ENCODE results near the gene UBE2Q1.
A peak's percentile ranks its signal among the peaks of the same experiment; 100 is the strongest.

Gene UBE2Q1

GRCh38 chr1:154575951-154576566, 17.6 kb upstream of the UBE2Q1 start:
- peak; percentile 13 for DNase-seq

GRCh38 chr1:154575147-154575927, 16.9 kb upstream of the UBE2Q1 start:
- DNase-seq, result no peak

- DNase-seq, result peak; percentile 84
Observed at GRCh38 chr1:154574716-154575115, 16.3 kb upstream of the UBE2Q1 start.

GRCh38 chr1:154573168-154573510, 14.7 kb upstream of the UBE2Q1 start:
- no peak for DNase-seq

- no peak for DNase-seq
Observed at GRCh38 chr1:154572468-154573167, 14.2 kb upstream of the UBE2Q1 start.

- DNase-seq, result no peak
Observed at GRCh38 chr1:154571964-154572288, 13.5 kb upstream of the UBE2Q1 start.

GRCh38 chr1:154571244-154571963, 12.9 kb upstream of the UBE2Q1 start:
- no peak for DNase-seq

GRCh38 chr1:154568157-154568815, 9.8 kb upstream of the UBE2Q1 start:
- no peak for DNase-seq

GRCh38 chr1:154567386-154568156, 9.1 kb upstream of the UBE2Q1 start, which contains the start of gene CHRNB2:
Gene CHRNB2 (plus strand): TSS chr1:154567778. CDS start chr1:154568045, 267 bp downstream.
- peak; percentile 92 for DNase-seq

GRCh38 chr1:154565876-154566275, 7.4 kb upstream of the UBE2Q1 start:
- DNase-seq, result no peak

- peak; percentile 99 for DNase-seq
Observed at GRCh38 chr1:154559466-154560044, 1.1 kb upstream of the UBE2Q1 start.

GRCh38 chr1:154558720-154559465, 431 bp upstream of the UBE2Q1 start:
- peak; percentile 99 for DNase-seq

- no peak for DNase-seq
Observed at GRCh38 chr1:154557248-154557938, 1.1 kb downstream of the UBE2Q1 start.

GRCh38 chr1:154556422-154556821, 2.0 kb downstream of the UBE2Q1 start:
- DNase-seq, result no peak

GRCh38 chr1:154553056-154554030, 5.1 kb downstream of the UBE2Q1 start:
- DNase-seq, result no peak

- no peak for DNase-seq
Observed at GRCh38 chr1:154552036-154552435, 6.4 kb downstream of the UBE2Q1 start.

- DNase-seq, result no peak
Observed at GRCh38 chr1:154551474-154551873, 7.0 kb downstream of the UBE2Q1 start.

GRCh38 chr1:154550657-154551056, 7.8 kb downstream of the UBE2Q1 start:
- DNase-seq, result no peak

GRCh38 chr1:154550070-154550469, 8.4 kb downstream of the UBE2Q1 start:
- no peak for DNase-seq
